MCF 10A (cell line): Measurements from ENCODE around the gene PDE4DIP. TPM values are rescaled to one million over a fixed set of nuclear protein-coding genes. Genes with fewer than 3 reads are reported as not detected.
A peak's percentile ranks its signal among the peaks of the same experiment; 100 is the strongest.
"Not testable (repeated sequence)": the region's sequence is repeated elsewhere in the genome, so short reads cannot be mapped to it uniquely, and the experiment has no call there.

Source experiments
- BruUV-seq: library from RNA; stranded (reverse); fragments of 400-500 nt; replicated peaks from 2 replicates; lab custom pipeline; 2021; lab: Mats Ljungman, UMichigan
- CTCF ChIA-PET: fragments of 300-600 bp; sonication (Branson Sonifier 250); formaldehyde crosslinking; extraction: SDS; loops from one replicate; lab custom pipeline; 2021; ENCODE audit warnings: antibody characterized with exemption, inconsistent platforms; lab: Yijun Ruan, JAX
- POLR2A ChIA-PET: fragments of 300-600, 350-650 bp; sonication (Branson Sonifier 250); formaldehyde crosslinking; extraction: SDS; loops from one replicate; lab custom pipeline; 2020; ENCODE audit warnings: antibody characterized with exemption, inconsistent platforms; lab: Yijun Ruan, JAX
- DNase-seq: peaks from one replicate; pipeline ENCODE4 v3.0.0-alpha.2; 2018; ENCODE audit not compliant: unreplicated experiment
- H3K27ac Mint-ChIP-seq: one replicate; pipeline ENCODE4 v1.8.0; 2022; ENCODE audit warnings: mild to moderate bottlenecking, low read depth, mixed read lengths; ENCODE audit not compliant: unreplicated experiment
- H3K27me3 Mint-ChIP-seq: one replicate; pipeline ENCODE4 v1.8.0; 2022; ENCODE audit warnings: mixed read lengths; ENCODE audit not compliant: insufficient read depth, unreplicated experiment
- H3K36me3 Mint-ChIP-seq: one replicate; pipeline ENCODE4 v1.8.0; 2022; ENCODE audit warnings: mild to moderate bottlenecking, moderate library complexity, mixed read lengths; ENCODE audit not compliant: insufficient read depth, unreplicated experiment
- H3K4me1 Mint-ChIP-seq: one replicate; pipeline ENCODE4 v1.8.0; 2022; ENCODE audit warnings: mixed read lengths; ENCODE audit not compliant: insufficient read depth, unreplicated experiment
- H3K4me3 Mint-ChIP-seq: one replicate; pipeline ENCODE4 v1.8.0; 2022; ENCODE audit warnings: mild to moderate bottlenecking, moderate library complexity, mixed read lengths; ENCODE audit not compliant: unreplicated experiment
- H3K9me3 Mint-ChIP-seq: one replicate; pipeline ENCODE4 v1.8.0; 2022; ENCODE audit warnings: mixed read lengths; ENCODE audit not compliant: unreplicated experiment
- CTCF ChIP-seq: fragments of 200-600 bp; IDR thresholded peaks from one replicate; pipeline ENCODE4 v1.8.0; 2022; ENCODE audit warnings: antibody characterized with exemption, mild to moderate bottlenecking; ENCODE audit not compliant: unreplicated experiment
- intact Hi-C: fragments of 100-400 bp; cut with micrococcal nuclease; formaldehyde crosslinking; loops from 2 replicates; pipeline ENCODE4 v1.14.1; 2022
- total RNA-seq: library from RNA; stranded (reverse); gene quantifications from 2 replicates; pipeline ENCODE4 v1.2.3, GENCODE V29; 2022

The PDE4DIP gene
- total RNA-seq, 1 experiment from 2014 or later: 79.6 TPM

GRCh38 chr1:148953730-148954129, 109.5 kb downstream of the PDE4DIP start:
- H3K4me3 Mint-ChIP-seq: peak overlapping the region; percentile 73
- BruUV-seq, DNase-seq, H3K36me3 Mint-ChIP-seq, H3K27me3 Mint-ChIP-seq, H3K27ac Mint-ChIP-seq, POLR2A ChIA-PET, H3K4me1 Mint-ChIP-seq, H3K9me3 Mint-ChIP-seq, intact Hi-C loops, CTCF ChIA-PET: not testable (repeated sequence)

GRCh38 chr1:148958343-148958742, 114.1 kb downstream of the PDE4DIP start:
- DNase-seq, POLR2A ChIA-PET, H3K4me1 Mint-ChIP-seq, CTCF ChIA-PET, H3K27ac Mint-ChIP-seq, BruUV-seq, H3K27me3 Mint-ChIP-seq, H3K9me3 Mint-ChIP-seq, intact Hi-C loops: not testable (repeated sequence)
- peaks cover 19% of the 10 kb centered on the region for H3K36me3 Mint-ChIP-seq
- peak overlapping the region; percentile 55 for H3K4me3 Mint-ChIP-seq

GRCh38 chr1:148960212-148961000, 116.2 kb downstream of the PDE4DIP start:
- H3K4me3 Mint-ChIP-seq, DNase-seq, H3K27ac Mint-ChIP-seq, CTCF ChIA-PET, BruUV-seq, H3K9me3 Mint-ChIP-seq, intact Hi-C loops, H3K4me1 Mint-ChIP-seq, H3K27me3 Mint-ChIP-seq, POLR2A ChIA-PET: not testable (repeated sequence)
- H3K36me3 Mint-ChIP-seq: peaks cover 29% of the 10 kb centered on the region

DNA sequence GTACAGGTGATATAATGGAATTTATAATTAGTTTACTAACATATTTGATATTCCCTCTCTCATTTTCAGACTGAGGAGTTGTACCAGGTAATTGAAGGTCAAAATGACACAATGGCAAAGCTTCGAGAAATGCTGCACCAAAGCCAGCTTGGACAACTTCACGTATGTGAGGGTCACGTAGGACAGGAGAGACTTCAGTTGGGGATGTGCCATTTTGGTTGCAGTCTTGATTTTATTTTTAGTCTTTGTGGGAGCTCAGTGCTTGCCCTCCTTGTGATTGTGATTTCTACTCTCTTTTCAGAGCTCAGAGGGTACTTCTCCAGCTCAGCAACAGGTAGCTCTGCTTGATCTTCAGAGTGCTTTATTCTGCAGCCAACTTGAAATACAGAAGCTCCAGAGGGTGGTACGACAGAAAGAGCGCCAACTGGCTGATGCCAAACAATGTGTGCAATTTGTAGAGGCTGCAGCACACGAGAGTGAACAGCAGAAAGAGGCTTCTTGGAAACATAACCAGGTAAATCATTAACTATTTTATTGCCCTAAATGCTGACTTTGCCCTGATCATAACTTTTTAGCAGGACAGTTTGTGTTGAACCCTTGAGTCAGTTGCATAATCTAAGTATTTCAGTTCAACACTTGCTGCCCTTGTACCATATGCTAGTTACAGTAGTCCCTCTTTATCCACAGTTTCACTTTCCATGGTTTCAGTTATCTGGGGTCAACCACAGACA, 118.1 kb downstream of the PDE4DIP start:
- intact Hi-C loops, CTCF ChIA-PET, H3K4me3 Mint-ChIP-seq, H3K27ac Mint-ChIP-seq, H3K4me1 Mint-ChIP-seq, DNase-seq, POLR2A ChIA-PET, H3K9me3 Mint-ChIP-seq, H3K27me3 Mint-ChIP-seq: not testable (repeated sequence)
- peaks cover 32% of the 10 kb centered on the region for H3K36me3 Mint-ChIP-seq
- TSS peak; percentile 3 for BruUV-seq

DNA sequence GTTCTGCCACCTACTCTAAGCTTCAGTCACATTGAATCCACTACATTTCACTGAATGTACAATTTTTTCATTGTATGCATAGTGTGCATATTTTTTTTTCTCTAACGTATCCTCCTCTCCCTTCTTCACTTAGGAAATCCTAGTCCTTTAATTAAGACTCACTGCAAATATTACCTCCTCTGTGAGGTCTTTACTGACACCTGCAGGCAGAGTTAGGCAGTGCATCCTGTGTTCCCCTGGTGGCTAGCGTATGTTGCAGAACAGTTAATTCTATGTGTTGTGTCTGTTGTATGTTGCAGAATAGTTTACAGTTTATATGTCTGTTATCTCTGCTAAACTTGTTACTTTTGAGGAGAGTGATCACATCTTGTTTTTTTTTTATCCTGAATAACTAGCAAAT, 121.9 kb downstream of the PDE4DIP start:
- H3K9me3 Mint-ChIP-seq, CTCF ChIA-PET, POLR2A ChIA-PET, H3K27me3 Mint-ChIP-seq, H3K4me1 Mint-ChIP-seq, intact Hi-C loops, BruUV-seq, H3K4me3 Mint-ChIP-seq, H3K27ac Mint-ChIP-seq, DNase-seq: not testable (repeated sequence)
- peaks cover 45% of the 10 kb centered on the region for H3K36me3 Mint-ChIP-seq
- TF ChIP-seq CTCF: peak; percentile 21

DNA sequence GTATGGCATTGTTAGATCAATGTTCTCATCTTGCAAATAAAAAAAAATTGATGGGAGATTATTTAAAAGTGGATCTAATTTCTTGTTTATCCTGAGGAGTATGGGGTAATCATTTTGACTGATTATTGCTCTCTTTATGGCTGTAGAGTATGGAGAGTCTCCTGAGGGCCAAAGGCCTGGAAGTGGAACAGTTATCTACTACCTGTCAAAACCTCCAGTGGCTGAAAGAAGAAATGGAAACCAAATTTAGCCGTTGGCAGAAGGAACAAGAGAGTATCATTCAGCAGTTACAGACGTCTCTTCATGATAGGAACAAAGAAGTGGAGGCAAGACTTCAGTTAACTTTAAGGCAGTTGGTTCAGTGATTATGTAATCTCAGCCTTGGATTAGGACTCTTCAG, 123.4 kb downstream of the PDE4DIP start:
- H3K27ac Mint-ChIP-seq, CTCF ChIA-PET, BruUV-seq, DNase-seq, intact Hi-C loops, H3K4me1 Mint-ChIP-seq, H3K9me3 Mint-ChIP-seq, H3K4me3 Mint-ChIP-seq, H3K27me3 Mint-ChIP-seq, POLR2A ChIA-PET: not testable (repeated sequence)
- peaks cover 43% of the 10 kb centered on the region for H3K36me3 Mint-ChIP-seq

- H3K9me3 Mint-ChIP-seq, H3K27ac Mint-ChIP-seq, DNase-seq, H3K4me3 Mint-ChIP-seq, intact Hi-C loops, H3K4me1 Mint-ChIP-seq, POLR2A ChIA-PET, H3K27me3 Mint-ChIP-seq, CTCF ChIA-PET, BruUV-seq: not testable (repeated sequence)
- H3K36me3 Mint-ChIP-seq: peaks cover 38% of the 10 kb centered on the region
Measured at GRCh38 chr1:148968682-148969081, 124.5 kb downstream of the PDE4DIP start.

DNA sequence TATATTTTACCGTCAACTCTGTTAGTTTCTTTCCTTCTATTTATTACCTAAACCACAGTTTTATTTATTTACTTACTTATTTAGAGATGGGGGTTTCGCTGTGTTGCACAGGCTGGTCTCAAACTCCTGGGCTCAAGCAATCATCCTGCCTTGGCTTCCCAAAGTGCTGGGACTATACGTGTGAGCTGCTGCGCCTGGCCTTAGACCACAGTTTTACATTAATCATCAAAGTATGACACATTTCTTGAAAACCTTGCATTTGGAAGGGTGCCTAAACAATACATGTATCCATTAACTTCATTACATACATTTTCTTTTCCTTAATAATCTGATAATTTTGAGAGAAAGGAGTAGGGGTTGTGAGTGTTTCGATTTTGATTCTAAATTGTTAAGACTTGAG, 124.9 kb downstream of the PDE4DIP start:
- H3K4me3 Mint-ChIP-seq, BruUV-seq, H3K9me3 Mint-ChIP-seq, POLR2A ChIA-PET, CTCF ChIA-PET, H3K27me3 Mint-ChIP-seq, H3K27ac Mint-ChIP-seq, H3K4me1 Mint-ChIP-seq, DNase-seq, intact Hi-C loops: not testable (repeated sequence)
- peaks cover 34% of the 10 kb centered on the region for H3K36me3 Mint-ChIP-seq
